ENCODE measurements around the gene FAM162B. TPM values are rescaled to one million over a fixed set of nuclear protein-coding genes. Genes with fewer than 3 reads are reported as not detected.

FAM162B gene
- total and polyA plus RNA-seq, 2 donors (not counting 1 experiment from before 2014, with no cell fraction given) = not detected

- H3K4me3 Mint-ChIP-seq = no peak overlapping the region
These were observed 28.5 kb downstream of the FAM162B start for GRCh38 chr6:116737004-116737403.

GRCh38 chr6:116730513-116730912 is 35.0 kb downstream of the FAM162B start:
- H3K27ac Mint-ChIP-seq = no peak overlapping the region
- no peaks in the 10 kb centered on the region for H3K27me3 ChIP-seq (replicated peaks in 1 of 4; ENCODE audit: control extremely low read depth in 1 of 4, control insufficient read depth in 3 of 4, insufficient read depth in 4 of 4, low read length in 3 of 4)
- no peak overlapping the region for H3K4me3 Mint-ChIP-seq
- DNase-seq = no peak
- no peaks in the 10 kb centered on the region for H3K9me3 Mint-ChIP-seq (ENCODE audit: insufficient read depth)
- H2AFZ ChIP-seq (ENCODE audit: insufficient read depth, low read depth, low read length, poor library complexity, severe bottlenecking) = no peak overlapping the region
- POLR2A ChIA-PET = no interaction called here
- H3K36me3 ChIP-seq (replicated peaks in 1 of 2; ENCODE audit: control extremely low read depth in 1 of 2, control insufficient read depth in 1 of 2, extremely low read depth in 1 of 2, insufficient read depth in 2 of 2, low read length in 1 of 2) = peaks cover 5 to 37% of the 10 kb centered on the region in 2 experiments
- H3K27ac ChIP-seq (ENCODE audit: low read length in 2 of 2) = no peak overlapping the region
- intact Hi-C loops (cut with micrococcal nuclease) = no loop called here
- no peaks in the 10 kb centered on the region for H4K20me1 ChIP-seq (ENCODE audit: control insufficient read depth, insufficient read depth, low read length, poor library complexity, severe bottlenecking)
- TF ChIP-seq, protein P1, sequence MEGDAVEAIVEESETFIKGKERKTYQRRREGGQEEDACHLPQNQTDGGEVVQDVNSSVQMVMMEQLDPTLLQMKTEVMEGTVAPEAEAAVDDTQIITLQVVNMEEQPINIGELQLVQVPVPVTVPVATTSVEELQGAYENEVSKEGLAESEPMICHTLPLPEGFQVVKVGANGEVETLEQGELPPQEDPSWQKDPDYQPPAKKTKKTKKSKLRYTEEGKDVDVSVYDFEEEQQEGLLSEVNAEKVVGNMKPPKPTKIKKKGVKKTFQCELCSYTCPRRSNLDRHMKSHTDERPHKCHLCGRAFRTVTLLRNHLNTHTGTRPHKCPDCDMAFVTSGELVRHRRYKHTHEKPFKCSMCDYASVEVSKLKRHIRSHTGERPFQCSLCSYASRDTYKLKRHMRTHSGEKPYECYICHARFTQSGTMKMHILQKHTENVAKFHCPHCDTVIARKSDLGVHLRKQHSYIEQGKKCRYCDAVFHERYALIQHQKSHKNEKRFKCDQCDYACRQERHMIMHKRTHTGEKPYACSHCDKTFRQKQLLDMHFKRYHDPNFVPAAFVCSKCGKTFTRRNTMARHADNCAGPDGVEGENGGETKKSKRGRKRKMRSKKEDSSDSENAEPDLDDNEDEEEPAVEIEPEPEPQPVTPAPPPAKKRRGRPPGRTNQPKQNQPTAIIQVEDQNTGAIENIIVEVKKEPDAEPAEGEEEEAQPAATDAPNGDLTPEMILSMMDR (IDR thresholded peaks at IDR 0.05) = no peak
- no peak for TF ChIP-seq EZH2 (IDR thresholded peaks at IDR 0.05; ENCODE audit: borderline replicate concordance, insufficient read depth, low read depth, low read length, poor library complexity, severe bottlenecking)
- no peak overlapping the region for H3K4me3 ChIP-seq (ENCODE audit: control extremely low read depth in 1 of 5, extremely low read depth in 1 of 5, insufficient read depth in 1 of 5, low read depth in 2 of 5, low read length in 4 of 5)
- CTCF ChIA-PET = no interaction called here
- H3K79me2 ChIP-seq (ENCODE audit: control insufficient read depth, insufficient read depth, low read length) = no peaks in the 10 kb centered on the region
- H3K4me1 Mint-ChIP-seq = no peaks in the 10 kb centered on the region
- no peak overlapping the region for H3K4me2 ChIP-seq (replicated peaks; ENCODE audit: low read depth, low read length, poor library complexity, severe bottlenecking)
- no peaks in the 10 kb centered on the region for H3K9me3 ChIP-seq (ENCODE audit: control extremely low read depth in 1 of 3, control insufficient read depth in 2 of 3, insufficient read depth in 1 of 3, low read length in 2 of 3)
- no peak for ATAC-seq (ENCODE audit: low read depth)
- H3K9ac ChIP-seq (ENCODE audit: low read length) = no peak overlapping the region
- H3K4me1 ChIP-seq (ENCODE audit: control insufficient read depth in 2 of 2, insufficient read depth in 2 of 2, low read length in 2 of 2) = no peaks in the 10 kb centered on the region
- no peaks in the 10 kb centered on the region for H3K27me3 Mint-ChIP-seq

More at GRCh38 chr6:116737004-116737403, 28.5 kb downstream of the FAM162B start:
- TF ChIP-seq, protein P1 (IDR thresholded peaks at IDR 0.05) = no peak
- no peak for TF ChIP-seq EZH2 (IDR thresholded peaks at IDR 0.05; ENCODE audit: borderline replicate concordance, insufficient read depth, low read depth, low read length, poor library complexity, severe bottlenecking)
- no peaks in the 10 kb centered on the region for H3K4me1 ChIP-seq (ENCODE audit: control insufficient read depth in 2 of 2, insufficient read depth in 2 of 2, low read length in 2 of 2)
- Mint-ChIP-seq H3K4me1 (no peaks in the 10 kb centered on the region), H3K9me3 (ENCODE audit: insufficient read depth) (peaks cover 6% of the 10 kb centered on the region), H3K27me3 (no peaks in the 10 kb centered on the region), H3K27ac (no peak overlapping the region)
- no peak overlapping the region for H3K4me3 ChIP-seq (ENCODE audit: control extremely low read depth in 1 of 5, extremely low read depth in 1 of 5, insufficient read depth in 1 of 5, low read depth in 2 of 5, low read length in 4 of 5)
- H3K4me2 ChIP-seq (replicated peaks; ENCODE audit: low read depth, low read length, poor library complexity, severe bottlenecking) = no peak overlapping the region
- no peaks in the 10 kb centered on the region for H3K27me3 ChIP-seq (replicated peaks in 1 of 4; ENCODE audit: control extremely low read depth in 1 of 4, control insufficient read depth in 3 of 4, insufficient read depth in 4 of 4, low read length in 3 of 4)
- POLR2A ChIA-PET = no interaction called here
- no peaks in the 10 kb centered on the region for H3K79me2 ChIP-seq (ENCODE audit: control insufficient read depth, insufficient read depth, low read length)
- H3K9me3 ChIP-seq (ENCODE audit: control extremely low read depth in 1 of 3, control insufficient read depth in 2 of 3, insufficient read depth in 1 of 3, low read length in 2 of 3) = peaks cover 0 to 8% (median 0%) of the 10 kb centered on the region in 3 donors
- no peak overlapping the region for H3K27ac ChIP-seq (ENCODE audit: low read length in 2 of 2)
- no peak for DNase-seq
- no peak overlapping the region for H3K9ac ChIP-seq (ENCODE audit: low read length)
- CTCF ChIA-PET = no interaction called here
- ATAC-seq (ENCODE audit: low read depth) = no peak
- peaks cover 7 to 12% of the 10 kb centered on the region in 2 experiments for H3K36me3 ChIP-seq (replicated peaks in 1 of 2; ENCODE audit: control extremely low read depth in 1 of 2, control insufficient read depth in 1 of 2, extremely low read depth in 1 of 2, insufficient read depth in 2 of 2, low read length in 1 of 2)
- H2AFZ ChIP-seq (ENCODE audit: insufficient read depth, low read depth, low read length, poor library complexity, severe bottlenecking) = no peak overlapping the region
- intact Hi-C loops (cut with micrococcal nuclease) = no loop called here
- no peaks in the 10 kb centered on the region for H4K20me1 ChIP-seq (ENCODE audit: control insufficient read depth, insufficient read depth, low read length, poor library complexity, severe bottlenecking)
- no CpG with 5 or more reads among the region's 3 CpGs for WGBS (ENCODE audit: insufficient coverage)
